NCI-H2227 (cell line): ENCODE results near the gene BCKDHB.
A peak's percentile ranks its signal among the peaks of the same experiment; 100 is the strongest.
"Not testable (repeated sequence)": the region's sequence is repeated elsewhere in the genome, so short reads cannot be mapped to it uniquely, and the experiment has no call there.

Experiments
- DNase-seq: peaks from one replicate; lab custom pipeline; 2025; ENCODE audit not compliant: unreplicated experiment; lab: John Stamatoyannopoulos, UW

Gene BCKDHB

GRCh38 chr6:80106418-80107235 is at the start of gene BCKDHB:
Gene BCKDHB (plus strand): TSS chr6:80106671. CDS start chr6:80106694, 23 bp downstream.
- DNase-seq, result peak; percentile 97

GRCh38 chr6:80060774-80061173 is 45.7 kb upstream of the BCKDHB start:
- DNase-seq, result no peak

- DNase-seq, result not testable (repeated sequence)
Measured at GRCh38 chr6:80068146-80068545, 38.3 kb upstream of the BCKDHB start.

GRCh38 chr6:80070431-80070830 is 36.0 kb upstream of the BCKDHB start:
- not testable (repeated sequence) for DNase-seq

GRCh38 chr6:80077067-80077466 is 29.4 kb upstream of the BCKDHB start:
- DNase-seq, result no peak

GRCh38 chr6:80088637-80089036 is 17.8 kb upstream of the BCKDHB start:
- DNase-seq, result no peak

GRCh38 chr6:80091506-80091905 is 15.0 kb upstream of the BCKDHB start:
- no peak for DNase-seq

- no peak for DNase-seq
Measured at GRCh38 chr6:80094017-80094416, 12.5 kb upstream of the BCKDHB start.

- no peak for DNase-seq
Measured at GRCh38 chr6:80095600-80095999, 10.9 kb upstream of the BCKDHB start.

- no peak for DNase-seq
Measured at GRCh38 chr6:80098392-80098791, 8.1 kb upstream of the BCKDHB start.

- no peak for DNase-seq
Measured at GRCh38 chr6:80104520-80104919, 2.0 kb upstream of the BCKDHB start.

- no peak for DNase-seq
Measured at GRCh38 chr6:80105972-80106417, 476 bp upstream of the BCKDHB start.

- DNase-seq, result not testable (repeated sequence)
Measured at GRCh38 chr6:80122576-80122975, 16.1 kb downstream of the BCKDHB start.

GRCh38 chr6:80126657-80127345 is 20.3 kb downstream of the BCKDHB start:
- no peak for DNase-seq

- no peak for DNase-seq
Measured at GRCh38 chr6:80129485-80129884, 23.0 kb downstream of the BCKDHB start.

GRCh38 chr6:80133020-80133419 is 26.5 kb downstream of the BCKDHB start:
- DNase-seq, result peak; percentile 85

- no peak for DNase-seq
Measured at GRCh38 chr6:80134065-80134464, 27.6 kb downstream of the BCKDHB start.

- DNase-seq, result no peak
Measured at GRCh38 chr6:80142586-80142985, 36.1 kb downstream of the BCKDHB start.

- no peak for DNase-seq
Measured at GRCh38 chr6:80143419-80143937, 37.0 kb downstream of the BCKDHB start.

GRCh38 chr6:80144753-80145315 is 38.4 kb downstream of the BCKDHB start:
- no peak for DNase-seq

- no peak for DNase-seq
Measured at GRCh38 chr6:80145509-80145908, 39.0 kb downstream of the BCKDHB start.

GRCh38 chr6:80145921-80146320 is 39.5 kb downstream of the BCKDHB start:
- DNase-seq, result no peak
